Loucy (cell line): ENCODE results near the gene INO80C.
"Not testable (repeated sequence)": the region's sequence is repeated elsewhere in the genome, so short reads cannot be mapped to it uniquely, and the experiment has no call there.

Experiments
- EZH2phosphoT487 ChIP-seq: fragments of 200-600 bp; IDR thresholded peaks from 2 replicates; pipeline ENCODE4 v1.6.1; 2018; ENCODE audit warnings: antibody characterized with exemption, mild to moderate bottlenecking, moderate library complexity, borderline replicate concordance
- TF ChIP-seq, protein P1 (sequence below): fragments of 200-600 bp; sonication (generic); conservative IDR thresholded peaks from 2 replicates; pipeline ENCODE4 v1.5.1; 2014; ENCODE audit warnings: mild to moderate bottlenecking, antibody characterized with exemption, low read length

DNA sequence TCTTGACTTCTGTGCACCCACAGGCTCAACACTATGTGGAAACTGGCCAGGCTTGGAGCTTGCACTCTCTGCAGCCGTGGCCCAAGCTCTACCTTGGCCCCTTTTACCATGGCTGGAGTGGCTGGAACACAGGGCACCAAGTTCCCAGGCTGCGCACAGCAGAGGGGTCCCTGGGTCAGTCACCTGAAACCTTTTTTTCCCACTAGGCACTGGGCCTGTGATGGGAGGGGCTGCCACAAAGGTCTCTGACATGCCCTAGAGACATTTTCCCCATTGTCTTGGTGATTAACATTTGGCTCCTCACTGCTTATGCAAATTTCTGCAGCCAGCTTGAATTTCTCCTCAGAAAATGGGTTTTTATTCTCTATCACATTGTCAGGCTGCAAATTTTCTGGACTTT is 9.4 kb downstream of the INO80C start:
- TF ChIP-seq, protein P1, sequence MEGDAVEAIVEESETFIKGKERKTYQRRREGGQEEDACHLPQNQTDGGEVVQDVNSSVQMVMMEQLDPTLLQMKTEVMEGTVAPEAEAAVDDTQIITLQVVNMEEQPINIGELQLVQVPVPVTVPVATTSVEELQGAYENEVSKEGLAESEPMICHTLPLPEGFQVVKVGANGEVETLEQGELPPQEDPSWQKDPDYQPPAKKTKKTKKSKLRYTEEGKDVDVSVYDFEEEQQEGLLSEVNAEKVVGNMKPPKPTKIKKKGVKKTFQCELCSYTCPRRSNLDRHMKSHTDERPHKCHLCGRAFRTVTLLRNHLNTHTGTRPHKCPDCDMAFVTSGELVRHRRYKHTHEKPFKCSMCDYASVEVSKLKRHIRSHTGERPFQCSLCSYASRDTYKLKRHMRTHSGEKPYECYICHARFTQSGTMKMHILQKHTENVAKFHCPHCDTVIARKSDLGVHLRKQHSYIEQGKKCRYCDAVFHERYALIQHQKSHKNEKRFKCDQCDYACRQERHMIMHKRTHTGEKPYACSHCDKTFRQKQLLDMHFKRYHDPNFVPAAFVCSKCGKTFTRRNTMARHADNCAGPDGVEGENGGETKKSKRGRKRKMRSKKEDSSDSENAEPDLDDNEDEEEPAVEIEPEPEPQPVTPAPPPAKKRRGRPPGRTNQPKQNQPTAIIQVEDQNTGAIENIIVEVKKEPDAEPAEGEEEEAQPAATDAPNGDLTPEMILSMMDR, result not testable (repeated sequence)
- TF ChIP-seq EZH2phosphoT487, result not testable (repeated sequence)
